ENCODE results near the gene BRD3. TPM values are rescaled to one million over a fixed set of nuclear protein-coding genes. Genes with fewer than 3 reads are reported as not detected.

BRD3 gene
- total and polyA plus RNA-seq, 2 of the 8 experiments (the other 6 are each of a cell fraction or from before 2014, with no cell fraction given), result 31.0 to 82.7 TPM

DNA sequence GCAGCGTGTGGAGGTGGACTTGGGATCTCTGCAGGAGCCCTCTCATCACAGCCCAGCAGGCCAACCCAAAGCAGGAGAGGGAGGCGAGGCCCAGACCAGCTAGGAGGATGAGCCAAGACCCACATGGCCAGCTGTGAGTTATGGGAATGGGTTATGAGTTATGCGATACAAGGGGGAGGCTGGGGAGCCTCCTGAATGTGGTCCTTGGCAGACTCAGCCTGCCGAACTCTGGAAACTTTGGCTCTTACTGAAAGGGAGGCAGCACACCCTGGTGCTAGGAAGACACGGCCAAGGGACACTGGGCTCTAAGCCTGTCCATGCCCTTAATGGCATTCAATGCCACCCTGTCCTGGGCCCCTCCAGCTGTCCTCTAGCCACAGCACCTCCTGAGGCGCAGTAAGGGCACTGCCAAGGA lies 68.0 kb downstream of the BRD3 start:
- H3K56ac ChIP-seq (replicated peaks; ENCODE audit: insufficient read length, low read depth, low read length), result no peak overlapping the region
- TF ChIP-seq RAD21 (IDR thresholded peaks at IDR 0.05 in 1 of 2, conservative IDR thresholded peaks at IDR 0.05 in 1 of 2; ENCODE audit: low read depth in 2 of 2, low read length in 2 of 2) (peak; percentile 10 to 18; a peak in 2 of 4 replicates), CEBPB (IDR thresholded peaks at IDR 0.05; ENCODE audit: low read depth, low read length) (no peak)
- ChIA-PET CTCF (ENCODE audit: partially characterized antibody) (interaction anchor here (1.0 to 2.3 kb wide), 6 partner anchors 9 to 257 kb away, joined by 3 to 9 read pairs (median 4); no protein-coding TSS in a partner anchor), POLR2A (ENCODE audit: partially characterized antibody) (no interaction called here)
- no peak overlapping the region for H2AK5ac ChIP-seq (ENCODE audit: low read depth, low read length)
- no peak overlapping the region for H3K4me2 ChIP-seq (ENCODE audit: insufficient read depth in 1 of 2, low read depth in 2 of 2, low read length in 2 of 2)
- H4K20me1 ChIP-seq (replicated peaks in 1 of 2; ENCODE audit: control insufficient read depth in 1 of 2, insufficient read depth in 2 of 2, low read length in 2 of 2), result peaks cover 0 to 3% of the 10 kb centered on the region in 2 experiments
- no peaks in the 10 kb centered on the region for H3K9me3 ChIP-seq (ENCODE audit: insufficient read depth in 2 of 2, low read depth in 1 of 2, low read length in 1 of 2)
- H2BK15ac ChIP-seq (ENCODE audit: low read length), result no peak overlapping the region
- H3K79me1 ChIP-seq (ENCODE audit: low read depth, low read length), result no peaks in the 10 kb centered on the region
- H3K27me3 ChIP-seq (replicated peaks in 1 of 4; ENCODE audit: control insufficient read depth in 3 of 4, extremely low read depth in 1 of 4, insufficient read depth in 3 of 4, low read length in 3 of 4), result no peaks in the 10 kb centered on the region
- H3K36me3 ChIP-seq (ENCODE audit: control insufficient read depth in 2 of 4, insufficient read depth in 4 of 4, low read length in 3 of 4), result no peaks in the 10 kb centered on the region
- H4K8ac ChIP-seq (ENCODE audit: extremely low read depth, insufficient read depth, low read length), result peak overlapping the region; percentile 47
- no peak overlapping the region for H3K4ac ChIP-seq (replicated peaks; ENCODE audit: insufficient read length, low read depth, low read length)
- no peak overlapping the region for H3K18ac ChIP-seq (ENCODE audit: extremely low read depth, low read length)
- no peak overlapping the region for H3K9ac ChIP-seq (replicated peaks in 1 of 4; ENCODE audit: extremely low read depth in 1 of 4, low read depth in 3 of 4, low read length in 3 of 4)
- no peak overlapping the region for H2BK12ac ChIP-seq (ENCODE audit: low read depth, low read length)
- DNase-seq (ENCODE audit: low read depth in 1 of 2, low spot score in 2 of 2) (no peak), FAIRE-seq (no peak)
- H2BK20ac ChIP-seq (ENCODE audit: low read length), result no peak overlapping the region
- no peak overlapping the region for H3K4me3 ChIP-seq (ENCODE audit: extremely low read depth in 1 of 4, insufficient read depth in 2 of 4, low read depth in 3 of 4, low read length in 4 of 4)
- H4K5ac ChIP-seq (ENCODE audit: insufficient read length, low read depth, low read length), result no peak overlapping the region
- H3K79me2 ChIP-seq (ENCODE audit: control insufficient read depth in 1 of 2, insufficient read depth in 2 of 2, low read length in 2 of 2), result no peaks in the 10 kb centered on the region
- H3K14ac ChIP-seq (ENCODE audit: insufficient read length), result no peak overlapping the region
- no peak overlapping the region for H2BK120ac ChIP-seq (replicated peaks; ENCODE audit: low read depth, low read length)
- WGBS, 2 experiments (ENCODE audit: extremely low coverage in 1 of 2, insufficient coverage in 1 of 2, insufficient read length in 1 of 2, insufficient replicate concordance in 2 of 2, low coverage in 1 of 2, low lambda C conversion rate in 2 of 2, missing lambda C conversion rate in 1 of 2), result 86% methylated on average over 6 of the region's 6 CpGs; no CpG with 5 or more reads in 1 of the 2 experiments
- no peak overlapping the region for H2BK5ac ChIP-seq (ENCODE audit: low read depth, low read length)
- no peak overlapping the region for H2AFZ ChIP-seq (ENCODE audit: low read length)
- no peaks in the 10 kb centered on the region for H3K4me1 ChIP-seq (replicated peaks in 1 of 4; ENCODE audit: control insufficient read depth in 3 of 4, insufficient read depth in 4 of 4, low read length in 3 of 4)
- no peak overlapping the region for H3K27ac ChIP-seq (ENCODE audit: low read depth, low read length)
- no peak overlapping the region for H4K91ac ChIP-seq (replicated peaks; ENCODE audit: insufficient read length, low read length)
- H3K23me2 ChIP-seq (ENCODE audit: low read depth, low read length), result peaks cover 17% of the 10 kb centered on the region; the same call in 1 of the 2 replicates
- no peak overlapping the region for H3K23ac ChIP-seq (ENCODE audit: insufficient read length)
